ENCODE results near the gene NACC2.

DNA sequence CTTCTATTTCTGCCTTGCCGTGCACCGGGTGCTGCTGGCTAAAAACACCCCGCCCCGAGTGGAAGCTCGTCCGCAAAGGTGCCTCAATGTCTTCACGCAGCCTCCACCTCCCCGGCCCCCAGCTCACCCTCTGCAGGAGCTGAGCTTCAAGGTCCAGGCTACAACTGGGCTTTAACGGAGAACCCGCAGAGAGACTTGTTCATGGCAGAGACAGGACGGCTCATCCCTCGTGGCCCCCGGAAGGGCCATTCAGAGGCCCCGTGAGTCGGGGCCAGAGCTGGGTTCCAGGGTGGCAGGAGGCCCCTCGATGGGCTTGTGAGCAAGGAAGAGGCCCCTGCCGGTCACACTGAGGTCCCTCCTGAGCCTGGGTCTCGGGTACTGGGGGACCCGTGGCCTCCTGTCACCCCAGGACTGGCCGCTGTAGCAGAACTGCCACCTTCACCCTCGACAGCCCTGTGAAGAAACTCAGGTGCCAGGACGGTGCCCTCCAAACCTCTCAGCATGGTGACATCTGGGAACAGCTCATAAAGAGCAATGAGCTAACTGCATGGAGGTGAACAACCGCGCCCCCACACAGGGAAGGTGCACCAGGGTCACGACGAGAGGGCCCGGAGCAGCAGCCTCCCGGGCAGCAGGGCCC lies 75.9 kb downstream of the NACC2 start:
- TF ChIP-seq CREB1 (CRISPR knock-in tag; IDR thresholded peaks at IDR 0.05; ENCODE audit: low read depth) (no peak), CTCF (conservative IDR thresholded peaks at IDR 0.05; ENCODE audit: low read depth in 2 of 2) (no peak), EZH2phosphoT487 (IDR thresholded peaks at IDR 0.05; ENCODE audit: unreplicated experiment) (no peak), EZH2 (IDR thresholded peaks at IDR 0.05; ENCODE audit: low read depth, unreplicated experiment) (no peak), JUNB (IDR thresholded peaks at IDR 0.05; ENCODE audit: unreplicated experiment) (no peak), POLR2AphosphoS5 (IDR thresholded peaks at IDR 0.05; ENCODE audit: low read depth) (no peak)
